NCI-H1930 (cell line): ENCODE data around the gene USP2.

Source experiments
- DNase-seq, 2 experiments: peaks; one replicate each; lab custom pipeline; 2025; lab: John Stamatoyannopoulos, UW

USP2 gene, protein sequence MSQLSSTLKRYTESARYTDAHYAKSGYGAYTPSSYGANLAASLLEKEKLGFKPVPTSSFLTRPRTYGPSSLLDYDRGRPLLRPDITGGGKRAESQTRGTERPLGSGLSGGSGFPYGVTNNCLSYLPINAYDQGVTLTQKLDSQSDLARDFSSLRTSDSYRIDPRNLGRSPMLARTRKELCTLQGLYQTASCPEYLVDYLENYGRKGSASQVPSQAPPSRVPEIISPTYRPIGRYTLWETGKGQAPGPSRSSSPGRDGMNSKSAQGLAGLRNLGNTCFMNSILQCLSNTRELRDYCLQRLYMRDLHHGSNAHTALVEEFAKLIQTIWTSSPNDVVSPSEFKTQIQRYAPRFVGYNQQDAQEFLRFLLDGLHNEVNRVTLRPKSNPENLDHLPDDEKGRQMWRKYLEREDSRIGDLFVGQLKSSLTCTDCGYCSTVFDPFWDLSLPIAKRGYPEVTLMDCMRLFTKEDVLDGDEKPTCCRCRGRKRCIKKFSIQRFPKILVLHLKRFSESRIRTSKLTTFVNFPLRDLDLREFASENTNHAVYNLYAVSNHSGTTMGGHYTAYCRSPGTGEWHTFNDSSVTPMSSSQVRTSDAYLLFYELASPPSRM

DNA sequence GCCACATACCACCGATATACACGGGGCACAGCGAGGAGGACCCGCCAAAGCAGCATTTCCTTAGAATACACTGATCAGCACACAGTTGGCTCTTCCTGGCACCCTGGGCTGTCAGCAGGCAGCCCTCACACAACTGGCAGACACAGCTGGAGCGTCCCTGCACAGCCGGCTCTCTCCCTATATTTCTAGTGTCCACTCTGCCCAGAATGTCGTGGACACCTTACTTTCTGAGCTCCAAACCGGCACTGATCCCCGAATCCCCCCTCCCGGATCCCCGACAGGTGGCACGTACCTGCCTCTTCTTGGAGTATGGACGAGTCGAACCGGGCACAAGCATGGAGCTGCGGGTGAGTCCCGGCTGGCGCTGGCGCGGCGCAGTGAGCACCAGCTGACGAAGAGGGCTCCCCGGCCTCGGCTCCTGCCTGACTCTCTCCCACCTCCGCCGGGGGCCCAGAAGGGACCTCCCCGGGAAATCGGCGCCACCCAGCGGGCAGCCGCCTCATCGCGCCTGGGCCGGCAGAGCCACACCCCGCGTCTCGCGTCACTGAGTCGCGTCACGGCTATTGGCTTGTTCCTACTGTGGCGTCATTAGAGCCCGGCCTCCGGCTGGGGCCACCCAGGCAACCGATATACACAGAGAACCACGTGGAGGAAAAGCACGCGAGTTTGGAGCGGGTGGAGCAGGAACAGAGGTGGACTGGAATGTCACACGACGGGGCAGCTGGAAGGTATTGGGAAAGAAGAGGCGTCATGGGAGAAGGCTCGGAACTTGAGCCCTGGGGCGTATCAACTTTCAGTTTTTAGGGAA is at the start of gene USP2:
USP2 (minus strand) TSS at position 510 of the 808 bp plus-strand sequence. CDS start 8,210 bp downstream, outside the sequence.
- peak; percentile 88 to 93 for DNase-seq

DNA sequence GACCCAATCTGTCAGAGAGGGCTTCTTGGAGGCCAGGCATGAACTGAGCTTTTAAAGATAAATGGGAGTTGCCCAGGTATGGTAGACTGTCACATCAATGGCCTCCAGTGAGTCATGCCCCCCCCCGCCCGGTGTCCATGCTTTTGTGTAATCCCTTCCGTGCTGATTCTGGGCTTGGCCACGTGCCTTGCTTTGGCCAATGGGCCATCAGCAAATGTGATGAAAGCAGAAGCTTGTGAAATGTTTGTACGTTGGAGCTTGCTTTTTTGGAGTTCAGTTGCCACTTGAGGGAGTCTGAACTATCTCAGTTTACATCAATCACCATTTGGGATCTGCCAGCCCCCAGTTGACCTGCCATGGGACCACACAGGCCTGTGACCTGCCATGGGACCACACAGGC is 45.8 kb upstream of the USP2 start:
- DNase-seq, result no peak

DNA sequence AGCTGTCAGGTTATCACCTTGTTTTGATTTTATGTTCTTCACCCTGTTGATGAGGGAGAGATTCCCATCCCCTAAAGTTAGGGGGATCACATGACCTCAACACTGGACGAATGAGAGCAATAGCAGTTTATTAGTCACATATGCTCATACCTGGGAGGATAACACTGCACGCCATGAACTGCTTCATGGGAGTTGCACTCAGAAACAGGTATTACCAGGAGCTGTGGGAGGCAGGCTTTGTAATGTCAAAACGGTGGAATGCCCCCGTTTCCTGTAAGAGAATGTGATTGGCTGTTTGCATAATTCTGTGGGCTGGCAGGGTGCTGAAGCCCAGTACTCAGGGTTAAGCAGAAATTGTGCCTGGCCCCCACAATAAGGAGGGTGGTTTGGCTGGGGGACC is 44.7 kb upstream of the USP2 start:
- no peak for DNase-seq

DNA sequence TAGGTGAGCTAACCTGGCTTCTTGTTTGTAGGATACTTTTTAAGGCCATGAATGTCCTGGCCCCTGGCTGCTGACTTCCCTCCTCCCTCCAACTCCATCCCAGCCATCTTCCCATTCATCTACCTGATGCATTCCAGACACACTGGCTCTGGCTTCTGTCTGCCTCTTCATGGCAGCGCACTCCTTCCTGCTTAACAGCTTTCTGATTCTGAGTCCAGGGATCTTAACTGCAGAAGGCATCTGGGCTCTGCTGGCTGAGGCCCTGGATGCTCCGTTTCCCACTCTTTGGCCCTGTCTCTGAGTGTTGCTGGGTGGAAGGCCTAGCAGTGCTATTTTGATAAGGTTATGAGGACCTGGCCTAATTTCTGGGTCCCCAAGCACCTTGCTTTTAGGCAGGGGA is 43.3 kb upstream of the USP2 start:
- DNase-seq, result no peak

DNA sequence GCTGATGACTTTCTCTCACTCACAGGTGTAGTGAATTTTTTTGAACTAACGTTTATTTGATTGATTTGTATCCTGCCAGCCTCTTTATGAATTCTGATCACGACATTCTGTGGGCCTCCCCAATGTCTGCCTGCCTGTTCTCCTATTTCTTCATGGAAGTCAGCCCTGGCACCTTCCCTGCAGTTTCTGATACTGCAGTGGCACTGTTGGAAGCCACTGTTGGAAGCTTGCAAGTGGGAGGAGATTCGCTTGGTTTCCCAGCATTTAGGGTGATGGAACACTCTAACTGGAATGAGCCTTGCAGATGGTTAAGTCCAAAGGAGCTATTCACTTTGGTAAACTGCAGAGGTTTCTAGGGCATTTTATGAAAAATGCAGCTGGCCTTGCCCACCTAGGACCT is 42.8 kb upstream of the USP2 start:
- DNase-seq, result no peak

- no peak for DNase-seq
These were observed 42.2 kb upstream of the USP2 start for GRCh38 chr11:119423509-119424254.

DNA sequence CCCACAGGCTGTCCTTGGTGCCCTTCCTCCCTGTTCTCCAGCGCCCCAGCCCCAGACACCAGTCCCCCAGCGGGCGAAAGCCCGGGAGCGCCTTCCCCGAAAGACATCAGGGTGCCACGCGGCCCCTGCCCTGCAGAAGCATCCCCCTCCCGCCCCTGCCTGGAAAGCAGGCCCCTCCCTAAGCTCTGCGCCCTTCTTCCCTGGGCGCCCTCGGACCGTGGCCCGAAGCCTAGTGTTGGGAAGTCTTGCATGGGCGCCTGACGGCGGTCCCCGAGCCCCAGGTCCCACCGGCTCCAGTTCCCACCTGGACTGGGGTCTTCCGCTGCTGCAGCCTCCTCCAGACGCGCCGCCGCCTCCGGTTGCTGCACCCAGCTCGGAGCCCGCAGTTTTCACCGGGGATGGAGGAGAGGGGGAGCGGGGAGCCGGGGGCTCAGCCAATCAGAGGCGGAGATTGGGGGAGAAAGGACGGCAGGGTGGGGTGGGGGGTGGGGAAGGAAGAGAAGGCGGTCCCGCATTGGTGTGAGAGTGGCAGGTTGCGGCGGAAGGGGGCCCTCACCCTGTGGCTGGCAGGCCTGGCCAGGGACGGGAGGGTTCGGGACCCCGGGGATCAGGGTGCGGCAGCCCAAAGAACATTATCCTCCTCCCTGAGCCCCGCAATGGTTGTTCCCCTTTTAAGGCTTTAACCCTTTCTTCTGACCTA is 41.5 kb upstream of the USP2 start, which contains the start of gene THY1:
THY1 (minus strand) TSS at position 364 of the 700 bp plus-strand sequence. CDS start 2,267 bp downstream, outside the sequence.
- DNase-seq, result peak; percentile 28 to 48

DNA sequence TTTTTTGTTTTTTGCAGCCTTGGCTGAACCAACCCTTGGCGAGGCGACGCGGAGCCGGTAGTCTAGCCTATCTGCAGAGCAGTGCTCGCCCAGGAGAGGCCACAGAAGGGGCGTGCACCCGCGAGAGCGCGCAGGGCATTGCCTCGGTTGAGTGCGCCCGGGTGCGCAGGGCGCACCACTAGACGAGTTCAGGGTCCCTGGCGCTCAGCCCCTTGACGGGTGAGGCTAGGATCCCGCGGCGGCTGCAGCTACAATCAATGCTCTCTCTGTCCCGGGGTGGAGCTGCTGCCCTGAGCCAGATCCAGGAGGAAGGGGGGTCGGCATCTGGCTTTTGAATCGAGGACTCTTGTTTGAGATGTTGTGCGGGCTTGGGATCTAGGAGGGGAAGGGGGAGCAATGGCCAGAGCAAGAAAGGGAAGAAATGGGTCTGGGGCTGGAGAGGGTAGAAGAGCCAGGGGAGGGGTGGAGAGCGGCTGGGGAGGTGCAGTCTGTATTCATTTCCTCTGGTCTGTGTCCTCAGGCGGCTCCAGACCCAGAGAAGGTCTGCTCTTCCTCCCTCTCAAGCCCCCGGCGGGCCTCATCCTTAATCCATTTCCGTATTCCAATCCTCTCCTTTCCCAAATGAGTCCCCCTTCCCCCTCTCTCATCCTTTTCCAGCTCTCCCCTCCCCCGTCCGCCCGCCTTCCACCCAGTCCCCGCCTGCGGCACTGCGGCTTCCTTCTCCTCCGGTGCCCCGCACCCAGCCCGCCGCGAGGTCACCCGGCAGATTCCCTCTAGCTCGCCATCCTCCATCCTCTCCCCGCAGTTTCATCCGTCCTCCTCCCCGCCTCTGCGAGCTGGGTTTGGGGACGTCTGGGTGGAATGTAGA is 40.7 kb upstream of the USP2 start:
- no peak for DNase-seq

GRCh38 chr11:119421351-119421750 is 39.9 kb upstream of the USP2 start:
- no peak for DNase-seq

- no peak for DNase-seq
These were observed 39.1 kb upstream of the USP2 start for GRCh38 chr11:119420631-119421030.

GRCh38 chr11:119419834-119420492 is 38.5 kb upstream of the USP2 start:
- DNase-seq, result no peak

GRCh38 chr11:119419246-119419645 is 37.8 kb upstream of the USP2 start:
- no peak for DNase-seq

GRCh38 chr11:119418759-119419158 is 37.3 kb upstream of the USP2 start:
- DNase-seq, result no peak

DNA sequence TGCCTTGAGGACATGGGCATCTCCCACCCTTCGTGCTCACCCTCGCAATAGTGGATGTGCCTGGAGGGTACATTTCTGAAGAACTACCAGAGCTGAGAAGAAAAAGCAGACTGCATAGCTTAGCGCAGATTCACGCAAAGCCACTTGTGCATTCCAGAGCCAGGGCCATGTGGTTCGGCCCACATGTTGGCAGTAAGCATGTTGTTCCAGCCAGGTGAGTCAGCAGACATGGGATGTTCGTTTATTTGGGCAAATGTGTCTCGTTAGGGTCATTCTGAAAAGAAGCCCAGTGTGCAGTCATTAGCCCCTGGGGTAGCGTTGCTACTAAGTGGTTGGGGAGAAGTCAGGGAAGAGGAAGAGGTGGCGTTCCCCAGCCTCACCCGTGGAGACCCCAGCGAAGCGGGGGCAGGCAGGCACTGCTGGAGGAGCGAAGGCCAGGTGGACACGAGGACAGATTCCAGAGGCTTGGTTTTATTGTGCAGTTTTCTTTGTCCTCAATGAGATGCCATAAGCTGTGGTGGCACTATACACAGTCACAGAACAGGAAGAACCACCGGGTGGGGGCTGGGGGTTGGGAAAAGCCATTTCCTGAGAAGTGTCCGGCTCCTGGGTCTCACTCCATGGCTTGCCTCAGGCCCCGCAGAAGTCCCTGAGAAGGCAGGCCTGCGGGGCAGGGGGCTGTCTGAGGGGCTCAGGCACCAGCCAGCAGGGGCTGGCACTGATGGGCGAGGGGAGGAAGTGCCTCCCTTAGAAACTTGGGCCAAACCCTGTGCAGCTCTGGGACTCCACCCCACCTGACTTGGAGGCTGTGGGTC is 36.4 kb upstream of the USP2 start:
- DNase-seq, result no peak

DNA sequence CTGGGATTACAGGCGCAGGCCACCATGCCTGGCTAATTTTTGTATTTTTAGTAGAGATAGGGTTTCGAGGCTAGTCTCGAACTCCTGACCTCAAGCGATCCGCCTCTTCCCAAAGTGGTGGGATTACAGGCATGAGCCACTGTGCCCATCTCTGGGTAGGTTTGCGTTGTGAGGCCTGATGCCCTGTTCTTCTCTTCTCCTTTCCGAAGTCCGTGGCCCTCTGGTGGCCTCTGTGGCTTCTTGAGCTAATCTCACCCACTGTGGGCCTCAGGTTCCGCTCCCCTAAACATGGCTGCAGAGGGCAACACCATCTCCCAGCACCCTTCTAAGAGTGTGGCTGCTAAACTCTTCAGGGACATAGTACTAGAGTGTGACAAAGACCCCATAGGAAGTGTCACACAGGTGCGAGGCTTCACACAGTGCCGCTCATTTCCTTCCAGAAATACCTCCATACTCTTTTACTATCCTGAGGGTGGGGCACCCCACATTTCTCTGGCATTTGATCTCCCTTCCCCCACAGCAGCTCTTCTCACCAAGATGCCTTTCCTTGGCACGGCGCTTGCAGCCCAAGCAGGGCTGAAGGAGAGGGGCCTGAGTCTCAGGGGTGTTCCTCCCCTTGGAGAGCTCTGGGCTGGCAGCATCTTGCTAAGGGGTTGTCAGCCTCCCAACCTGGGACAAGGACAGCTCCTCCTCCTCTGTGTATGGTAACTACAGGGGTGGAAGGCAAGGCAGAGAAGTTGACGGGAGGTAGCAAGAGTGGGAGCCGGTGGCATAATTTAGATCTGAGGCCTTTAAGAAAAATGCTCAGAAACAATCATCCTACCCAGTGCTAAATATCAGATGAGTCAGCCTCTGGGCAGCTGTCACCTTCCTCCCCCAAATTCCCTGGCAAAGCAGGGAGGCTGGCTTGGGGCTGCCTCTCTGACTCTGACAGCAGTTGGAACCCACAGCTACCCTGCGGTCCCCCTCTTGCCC is 35.4 kb upstream of the USP2 start:
- DNase-seq, result no peak

DNA sequence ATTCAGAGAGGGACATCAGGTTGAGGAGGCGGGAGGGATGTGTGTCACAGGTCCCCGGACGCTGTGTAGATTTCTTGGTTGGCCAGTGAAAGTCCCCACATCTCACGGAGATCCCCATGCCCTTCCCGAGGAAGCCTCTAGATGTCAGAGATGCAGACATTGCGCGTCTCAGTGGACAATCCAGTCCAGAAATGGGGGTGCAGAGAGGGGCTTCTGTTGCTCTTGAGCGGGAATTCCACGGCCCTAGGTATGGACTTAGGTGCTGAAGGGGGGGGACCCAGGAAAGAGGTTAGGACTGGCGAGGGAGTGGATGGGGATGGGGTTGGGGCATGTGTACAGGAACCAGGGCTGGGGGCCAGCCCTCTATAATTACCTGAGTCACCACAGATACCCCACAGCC is 34.5 kb upstream of the USP2 start:
- DNase-seq, result no peak

DNA sequence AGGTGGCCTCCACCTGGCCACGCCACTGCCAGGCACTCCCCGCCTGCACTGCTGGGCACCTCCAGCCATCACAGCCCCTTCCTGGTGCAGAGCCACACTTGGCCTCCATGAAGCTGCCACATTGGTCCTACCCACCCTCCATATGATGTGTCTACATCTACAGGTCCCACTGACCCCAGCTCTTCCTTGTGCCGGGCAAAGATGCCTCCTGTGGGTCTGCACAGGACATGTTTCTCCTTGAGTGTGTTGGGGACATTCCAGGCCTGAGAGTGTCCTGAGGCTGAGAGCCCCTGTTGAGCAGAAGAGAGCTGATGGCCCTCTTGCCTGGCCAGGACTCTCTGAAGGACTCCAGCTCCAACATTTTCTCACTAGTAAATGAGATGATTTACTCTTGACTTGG is 34.0 kb upstream of the USP2 start:
- DNase-seq, result no peak

DNA sequence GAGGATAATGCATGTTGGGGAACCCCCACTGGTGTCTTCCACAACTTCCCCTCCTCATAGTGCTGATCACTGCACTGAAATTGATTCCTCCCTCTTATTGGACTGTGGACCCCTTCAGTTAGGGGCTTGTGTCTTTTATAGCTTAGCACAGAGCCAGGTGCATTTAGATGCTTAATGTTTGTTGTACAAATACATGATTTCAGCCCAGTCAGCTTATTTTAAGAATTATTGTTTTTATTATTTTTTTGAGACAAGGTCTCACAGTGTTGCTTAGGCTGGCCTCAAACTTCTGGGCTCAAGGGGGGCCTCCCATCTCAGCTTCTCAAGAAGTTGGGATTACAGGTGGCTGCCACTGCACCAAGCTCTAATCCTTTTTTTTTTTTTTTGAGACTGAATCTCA is 33.2 kb upstream of the USP2 start:
- DNase-seq, result no peak
